HG02885 (cell line): Measurements from ENCODE around the gene OGA.

Source experiments
- ATAC-seq: cut with Tn5 transposase; IDR thresholded peaks from one replicate; pipeline ENCODE4 v1.9.1; 2021; ENCODE audit warnings: mild to moderate bottlenecking; ENCODE audit not compliant: unreplicated experiment, poor library complexity

OGA gene

GRCh38 chr10:101838416-101838970 lies 20.2 kb upstream of the OGA start:
- no peak for ATAC-seq

GRCh38 chr10:101837748-101838147 lies 19.5 kb upstream of the OGA start:
- ATAC-seq = no peak

GRCh38 chr10:101835362-101835761 lies 17.1 kb upstream of the OGA start:
- no peak for ATAC-seq

GRCh38 chr10:101834341-101834740 lies 16.1 kb upstream of the OGA start:
- ATAC-seq = no peak

- ATAC-seq = no peak
Observed at GRCh38 chr10:101833466-101833865, 15.2 kb upstream of the OGA start.

GRCh38 chr10:101832325-101832771 lies 14.1 kb upstream of the OGA start:
- no peak for ATAC-seq

GRCh38 chr10:101831169-101831811 lies 13.0 kb upstream of the OGA start:
- no peak for ATAC-seq

GRCh38 chr10:101830322-101831168 lies 12.3 kb upstream of the OGA start:
- peak; percentile 74 for ATAC-seq

GRCh38 chr10:101829561-101830315 lies 11.5 kb upstream of the OGA start:
- no peak for ATAC-seq

GRCh38 chr10:101828766-101829551 lies 10.7 kb upstream of the OGA start:
- no peak for ATAC-seq

- ATAC-seq = no peak
Observed at GRCh38 chr10:101827919-101828600, 9.8 kb upstream of the OGA start.

GRCh38 chr10:101826852-101827434 lies 8.7 kb upstream of the OGA start:
- ATAC-seq = no peak

GRCh38 chr10:101824736-101825135 lies 6.5 kb upstream of the OGA start:
- ATAC-seq = no peak

- peak; percentile 19 for ATAC-seq
Observed at GRCh38 chr10:101818872-101819633, 809 bp upstream of the OGA start.

- ATAC-seq = no peak
Observed at GRCh38 chr10:101817337-101818118, 716 bp downstream of the OGA start.

GRCh38 chr10:101816913-101817336 lies 1.3 kb downstream of the OGA start:
- no peak for ATAC-seq

- no peak for ATAC-seq
Observed at GRCh38 chr10:101816376-101816775, 1.9 kb downstream of the OGA start.
